Transverse colon (tissue), 4 donors: Measurements from ENCODE around the gene HNMT. TPM values are rescaled to one million over a fixed set of nuclear protein-coding genes. Genes with fewer than 3 reads are reported as not detected.

ENCODE experiments used
- DNase-seq: peaks from one replicate; pipeline ENCODE4 v3.0.0-alpha.2; 2019
- H3K27ac ChIP-seq, 4 donors: fragments of 200-600 bp; sonication (generic); 2 replicates each; pipeline ENCODE4 v1.5.1; 2016 to 2018; ENCODE audit warnings: inconsistent platforms in 4 of 4
- H3K27me3 ChIP-seq: fragments of 200-600 bp; sonication (generic); 2 replicates; pipeline ENCODE4 v1.5.1; 2017; ENCODE audit warnings: inconsistent platforms
- H3K36me3 ChIP-seq, 4 donors: fragments of 200-600 bp; sonication (generic); 2 replicates each; pipeline ENCODE4 v1.5.1; 2017 to 2019; ENCODE audit warnings: inconsistent platforms in 4 of 4
- H3K4me1 ChIP-seq, 4 donors: fragments of 200-600 bp; sonication (generic); 2 replicates each; pipeline ENCODE4 v1.5.1; 2017 to 2020; ENCODE audit warnings: inconsistent platforms in 4 of 4
- H3K4me3 ChIP-seq, 4 donors: fragments of 200-600 bp; sonication (generic); 1 replicate in 1 of 4; 2 replicates in 3 of 4; pipeline versions ENCODE4 v1.5.1 to v1.6.1; 2017 to 2019; ENCODE audit warnings: inconsistent platforms in 4 of 4
- H3K9me3 ChIP-seq, 2 donors: fragments of 200-600 bp; sonication (generic); 2 replicates each; pipeline ENCODE4 v1.5.1; 2017 to 2019; ENCODE audit warnings: inconsistent platforms in 2 of 2
- EP300 ChIP-seq: sonication (generic); formaldehyde crosslinking; IDR thresholded peaks from one replicate; pipeline ENCODE4 v1.6.1; 2017; ENCODE audit warnings: antibody characterized with exemption, low read depth
- POLR2A ChIP-seq: fragments of 450-650 bp; IDR thresholded peaks from one replicate; pipeline ENCODE4 v1.6.1; 2016; ENCODE audit warnings: antibody characterized with exemption, mild to moderate bottlenecking, moderate library complexity
- POLR2AphosphoS5 ChIP-seq, 3 donors: sonication (generic); formaldehyde crosslinking; IDR thresholded peaks; one replicate each; pipeline ENCODE4 v1.6.1; 2016; ENCODE audit warnings: antibody characterized with exemption in 3 of 3
- WGBS, 2 donors: methylation state at CpG; one replicate each; pipeline ENCODE4 v1.1.5; 2018; ENCODE audit warnings: low coverage in 1 of 2; 5-methylcytosine and 5-hydroxymethylcytosine counted together
- in situ Hi-C, 4 donors: fragments of 200-750 bp; cut with MboI; loops; one replicate each; pipeline versions ENCODE4 v1.15.0 to v1.15.1; 2017; ENCODE audit warnings: low sequenced_read_pairs in 3 of 4, low pct_ligation_motif_present in 1 of 4, low pct_unique_long_range_greater_than_20kb in 1 of 4
- intact Hi-C: fragments of 100-400 bp; cut with DNase I; formaldehyde crosslinking; loops from one replicate; pipeline ENCODE4 v1.15.1; 2023; ENCODE audit warnings: low total_unique reads
- total RNA-seq, 4 donors: library from RNA; depleted of rRNA; stranded (reverse); fragments of >200 nt; gene quantifications; one replicate each; pipeline ENCODE4 v1.1.0, GENCODE V29; 2016
- TF ChIP-seq, protein P1 (sequence below), 5 experiments: fragments of 200-600 bp in 3 of 5; fragments of 450-650 bp in 2 of 5; sonication (generic) in 3 of 5; IDR thresholded peaks; 1 replicate in 2 of 5; 2 replicates in 3 of 5; pipeline ENCODE4 v1.5.1; 2016 to 2017; ENCODE audit warnings: antibody characterized with exemption in 5 of 5, inconsistent platforms in 3 of 5, mild to moderate bottlenecking in 2 of 5, moderate library complexity in 1 of 5

HNMT gene
- total RNA-seq, 4 donors from 2014 or later: 36.3 to 64.9 (median 48.4) TPM

DNA sequence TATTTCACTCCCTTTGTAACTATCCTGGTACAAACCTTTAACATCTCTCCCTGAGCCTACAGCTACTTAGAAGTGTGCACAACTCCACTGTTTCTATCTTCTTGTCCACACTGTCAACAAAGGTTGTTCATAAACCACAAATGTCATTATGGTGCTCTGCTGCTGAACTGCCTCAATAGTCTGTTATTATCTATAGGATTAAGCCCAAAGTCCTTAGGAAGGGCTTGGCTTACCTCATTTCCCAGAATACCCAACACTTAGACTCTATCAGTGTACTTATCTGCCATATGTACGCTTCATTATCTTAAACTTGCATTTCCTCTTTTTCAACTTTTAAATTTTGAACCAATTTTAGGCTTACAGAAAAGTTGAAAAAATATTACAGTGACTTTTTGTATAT is 94.2 kb downstream of the HNMT start:
- Histone ChIP-seq H3K27me3 (no peaks in the 10 kb centered on the region), H3K36me3 (no peaks in the 10 kb centered on the region), H3K27ac (no peak overlapping the region), H3K4me1 (no peaks in the 10 kb centered on the region), H3K4me3 (no peak overlapping the region), H3K9me3 (no peaks in the 10 kb centered on the region)
- DNase-seq: no peak
- WGBS, 2 donors: 0 to 79% methylated on average over 1 of the region's 1 CpG
- intact Hi-C loops: no loop called here
- in situ Hi-C loops: no loop called here
- TF ChIP-seq POLR2AphosphoS5 (IDR thresholded peaks at IDR 0.05): no peak
- no peak for TF ChIP-seq POLR2A
- TF ChIP-seq EP300: no peak
- TF ChIP-seq, protein P1, sequence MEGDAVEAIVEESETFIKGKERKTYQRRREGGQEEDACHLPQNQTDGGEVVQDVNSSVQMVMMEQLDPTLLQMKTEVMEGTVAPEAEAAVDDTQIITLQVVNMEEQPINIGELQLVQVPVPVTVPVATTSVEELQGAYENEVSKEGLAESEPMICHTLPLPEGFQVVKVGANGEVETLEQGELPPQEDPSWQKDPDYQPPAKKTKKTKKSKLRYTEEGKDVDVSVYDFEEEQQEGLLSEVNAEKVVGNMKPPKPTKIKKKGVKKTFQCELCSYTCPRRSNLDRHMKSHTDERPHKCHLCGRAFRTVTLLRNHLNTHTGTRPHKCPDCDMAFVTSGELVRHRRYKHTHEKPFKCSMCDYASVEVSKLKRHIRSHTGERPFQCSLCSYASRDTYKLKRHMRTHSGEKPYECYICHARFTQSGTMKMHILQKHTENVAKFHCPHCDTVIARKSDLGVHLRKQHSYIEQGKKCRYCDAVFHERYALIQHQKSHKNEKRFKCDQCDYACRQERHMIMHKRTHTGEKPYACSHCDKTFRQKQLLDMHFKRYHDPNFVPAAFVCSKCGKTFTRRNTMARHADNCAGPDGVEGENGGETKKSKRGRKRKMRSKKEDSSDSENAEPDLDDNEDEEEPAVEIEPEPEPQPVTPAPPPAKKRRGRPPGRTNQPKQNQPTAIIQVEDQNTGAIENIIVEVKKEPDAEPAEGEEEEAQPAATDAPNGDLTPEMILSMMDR (IDR thresholded peaks at IDR 0.05): no peak

DNA sequence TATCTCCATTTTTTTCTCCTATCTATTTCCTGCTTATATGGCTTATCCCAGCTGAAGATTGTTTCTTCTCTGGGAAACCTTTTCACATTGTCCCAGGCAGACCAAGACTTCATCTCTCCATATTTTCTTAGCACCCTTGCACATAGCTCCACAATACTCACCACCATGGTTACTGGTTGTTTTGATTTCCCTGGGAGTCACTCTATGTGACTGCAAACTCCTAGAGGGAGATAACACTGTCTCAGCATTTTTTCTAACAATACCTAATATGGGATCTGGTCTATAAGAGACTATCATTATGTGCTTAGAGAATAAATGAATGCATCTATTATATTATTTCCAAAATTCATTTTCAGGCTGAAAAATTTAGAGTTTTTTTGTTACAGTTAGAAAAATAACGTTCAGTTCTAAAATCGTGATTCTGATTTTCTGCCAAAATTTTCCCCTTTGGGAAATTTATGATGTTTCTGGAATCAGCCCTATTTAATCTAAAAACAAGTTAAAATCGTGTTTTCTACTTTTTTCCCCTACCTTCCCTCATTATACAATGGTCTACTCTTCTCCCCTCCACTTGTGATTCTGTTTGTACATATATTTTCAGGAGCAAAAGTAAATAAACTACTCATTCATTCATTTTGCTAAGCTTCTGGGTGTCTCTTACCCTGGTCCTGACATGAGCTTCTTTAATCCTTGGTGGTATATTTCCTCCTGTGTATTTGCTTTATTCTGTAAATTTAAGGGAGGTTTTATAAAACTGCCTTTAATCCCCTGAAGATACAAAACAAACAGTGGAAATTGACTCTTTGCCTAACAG is 95.4 kb downstream of the HNMT start:
- Histone ChIP-seq H3K27me3 (no peaks in the 10 kb centered on the region), H3K36me3 (no peaks in the 10 kb centered on the region), H3K4me1 (no peaks in the 10 kb centered on the region), H3K4me3 (no peak overlapping the region), H3K9me3 (no peaks in the 10 kb centered on the region), H3K27ac (no peak overlapping the region)
- 67 to 73% methylated on average over 3 of the region's 3 CpGs for WGBS, 2 donors
- DNase-seq: no peak
- intact Hi-C loops (no loop called here), in situ Hi-C loops (no loop called here)
- no peak for TF ChIP-seq EP300
- no peak for TF ChIP-seq POLR2A
- TF ChIP-seq, protein P1 (IDR thresholded peaks at IDR 0.05): no peak
- TF ChIP-seq POLR2AphosphoS5 (IDR thresholded peaks at IDR 0.05): no peak

DNA sequence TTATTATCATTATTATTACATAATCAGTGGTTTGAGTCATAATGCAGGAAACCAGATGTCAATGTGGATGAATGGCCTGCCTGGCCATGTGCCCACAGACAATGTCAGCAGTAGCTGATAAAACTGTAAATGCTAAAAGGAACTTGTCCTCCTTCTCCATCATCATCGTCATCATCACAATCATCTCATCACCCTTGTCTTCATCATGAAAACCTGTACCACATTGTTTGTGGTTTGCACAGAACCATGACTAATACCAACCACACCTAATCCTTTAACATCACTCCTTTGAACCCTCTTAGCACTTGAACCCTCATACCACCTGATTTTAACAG is 96.0 kb downstream of the HNMT start:
- intact Hi-C loops: no loop called here

DNA sequence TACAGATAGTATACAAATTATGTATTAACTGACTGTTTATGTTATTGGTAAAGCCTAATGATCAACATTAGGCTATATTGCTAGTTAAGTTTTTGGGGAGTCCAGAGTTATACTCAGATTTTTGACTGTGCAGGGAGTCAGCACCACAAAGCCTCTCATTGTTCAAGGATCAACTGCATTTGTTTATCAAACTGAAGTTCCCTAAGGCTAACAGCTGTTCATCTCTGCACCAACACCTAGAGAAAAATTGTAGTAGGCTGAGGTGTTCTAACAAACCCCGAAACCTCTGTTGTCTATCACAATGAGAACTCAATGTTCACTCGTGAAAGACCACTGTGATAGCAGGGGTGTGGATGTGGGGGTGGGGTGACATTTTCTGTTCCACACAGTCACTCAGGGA is 97.7 kb downstream of the HNMT start:
- no peak for DNase-seq

More for the DNA sequence above, 96.0 kb downstream of the HNMT start:
- no peak overlapping the region for H3K27ac ChIP-seq
- no peaks in the 10 kb centered on the region for H3K4me1 ChIP-seq
- no peaks in the 10 kb centered on the region for H3K36me3 ChIP-seq
- 71% methylated on average over 1 of the region's 1 CpG for WGBS, 2 donors
- TF ChIP-seq EP300 (no peak), POLR2A (no peak), POLR2AphosphoS5 (IDR thresholded peaks at IDR 0.05) (no peak)
- TF ChIP-seq, protein P1 (IDR thresholded peaks at IDR 0.05): no peak
- no peaks in the 10 kb centered on the region for H3K9me3 ChIP-seq
- H3K4me3 ChIP-seq: no peak overlapping the region
- DNase-seq: no peak
- in situ Hi-C loops: no loop called here
- no peaks in the 10 kb centered on the region for H3K27me3 ChIP-seq

More for the DNA sequence above, 97.7 kb downstream of the HNMT start:
- H3K9me3 ChIP-seq: no peaks in the 10 kb centered on the region
- no peaks in the 10 kb centered on the region for H3K36me3 ChIP-seq
- 87 to 90% methylated on average over 2 of the region's 2 CpGs for WGBS, 2 donors
- TF ChIP-seq POLR2A: no peak
- TF ChIP-seq POLR2AphosphoS5 (IDR thresholded peaks at IDR 0.05): no peak
- TF ChIP-seq, protein P1 (IDR thresholded peaks at IDR 0.05): no peak
- no peak for TF ChIP-seq EP300
- in situ Hi-C loops: no loop called here
- no peak overlapping the region for H3K4me3 ChIP-seq
- H3K4me1 ChIP-seq: no peaks in the 10 kb centered on the region
- H3K27ac ChIP-seq: no peak overlapping the region
- H3K27me3 ChIP-seq: no peaks in the 10 kb centered on the region
- intact Hi-C loops: no loop called here
